GM21723 (cell line): ENCODE data around the gene PIGO.

ENCODE experiments used
- ATAC-seq: cut with Tn5 transposase; IDR thresholded peaks from one replicate; pipeline ENCODE4 v1.9.1; 2021; ENCODE audit warnings: mild to moderate bottlenecking, moderate library complexity; ENCODE audit not compliant: unreplicated experiment

Gene PIGO

DNA sequence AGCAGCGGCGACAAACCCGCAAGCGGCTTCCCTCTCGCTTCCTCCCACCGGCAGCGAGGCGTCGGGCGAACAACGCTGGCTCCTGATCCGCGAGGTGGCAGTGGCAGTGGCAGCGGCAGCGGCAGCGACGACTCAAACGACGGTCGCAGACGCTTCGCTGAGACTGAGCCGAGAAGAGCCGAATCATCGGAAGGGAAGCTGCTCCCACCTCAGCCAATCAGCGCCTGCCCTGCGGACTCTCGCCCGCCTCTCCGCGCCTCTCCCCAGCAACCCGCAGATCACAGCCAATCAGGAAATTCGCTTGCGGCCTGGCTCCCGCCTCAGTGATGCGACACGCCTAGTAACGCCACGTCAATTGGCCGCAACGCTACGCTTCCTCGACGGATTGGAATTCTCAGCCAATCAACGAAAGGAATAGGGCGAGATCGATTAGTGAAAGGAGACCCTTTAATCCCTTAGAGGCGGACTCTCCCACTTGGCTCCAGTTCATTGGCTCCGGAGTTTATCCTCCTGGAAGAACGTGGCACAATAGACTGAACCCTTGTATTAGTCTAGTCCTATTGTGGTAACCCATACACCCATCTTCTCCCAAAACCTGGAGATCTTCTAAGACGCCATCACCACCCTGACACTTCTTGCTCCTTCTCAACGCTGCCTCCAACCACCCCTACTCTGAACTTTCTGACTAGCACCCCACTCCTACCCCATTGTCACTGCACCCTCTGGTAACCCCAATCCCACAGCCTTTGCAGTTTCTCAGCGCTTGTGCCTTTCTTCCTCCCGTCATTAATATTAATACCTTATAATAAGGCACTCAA is 23.7 kb downstream of the PIGO start, which contains the start of gene VCP:
Gene VCP (minus strand): TSS at position 165 of the 818 bp plus-strand sequence. CDS start 272 bp downstream, outside the sequence.
- peak; percentile 88 for ATAC-seq

DNA sequence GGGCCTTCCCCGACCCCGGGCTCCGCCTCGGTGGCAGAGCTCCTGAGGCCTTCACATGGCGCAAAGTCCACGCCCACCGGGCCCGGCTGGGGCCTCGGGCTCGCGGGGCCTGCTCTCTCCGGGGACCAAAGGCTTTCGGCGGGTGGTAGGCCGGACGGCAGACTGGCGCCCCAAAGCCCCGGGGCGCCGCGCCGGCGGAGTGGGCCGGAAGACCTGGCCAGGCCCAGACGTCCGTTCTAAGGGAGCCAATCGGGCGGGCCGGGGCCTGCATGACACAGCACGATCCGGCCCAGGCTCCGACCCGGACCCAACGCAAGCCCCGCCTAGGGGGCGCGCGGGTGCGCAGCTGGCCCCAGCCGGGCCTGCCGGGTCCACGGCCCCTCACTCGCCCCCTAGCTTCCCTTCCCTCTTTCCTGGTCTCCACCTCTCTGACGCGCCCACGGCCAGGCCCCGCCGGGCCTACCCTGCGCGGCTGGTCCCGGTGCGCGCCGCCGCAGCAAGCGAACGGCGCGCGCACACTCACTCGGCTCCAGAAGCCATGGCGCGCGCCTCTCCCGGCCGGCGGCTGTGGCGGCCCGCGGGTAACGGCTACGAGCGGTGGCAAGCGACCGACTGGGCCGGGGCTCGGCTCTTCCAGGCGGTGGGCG is 24.5 kb downstream of the PIGO start:
- peak; percentile 53 for ATAC-seq

- no peak for ATAC-seq
Observed at GRCh38 chr9:35070823-35071813, 25.3 kb downstream of the PIGO start.

- no peak for ATAC-seq
Observed at GRCh38 chr9:35069020-35069419, 27.4 kb downstream of the PIGO start.

DNA sequence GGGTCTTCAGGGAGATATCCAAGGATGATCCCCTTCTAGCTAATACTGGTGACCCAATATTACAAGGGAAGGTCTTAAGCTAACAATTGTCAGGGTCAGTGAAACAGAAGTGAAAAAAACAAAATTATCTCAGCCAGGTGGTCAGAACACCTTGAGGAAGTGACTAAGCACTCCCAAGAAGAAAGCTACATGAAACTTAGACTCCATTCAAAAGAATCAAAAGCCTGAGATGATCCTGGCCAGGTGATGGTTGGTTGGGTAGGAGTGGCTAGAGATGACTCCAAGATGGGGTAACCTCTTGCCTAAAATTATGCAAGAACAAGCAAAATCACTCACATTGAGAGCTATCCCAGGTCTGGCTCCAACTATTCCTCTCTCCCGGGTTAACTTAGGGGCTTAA is 29.3 kb downstream of the PIGO start:
- no peak for ATAC-seq

DNA sequence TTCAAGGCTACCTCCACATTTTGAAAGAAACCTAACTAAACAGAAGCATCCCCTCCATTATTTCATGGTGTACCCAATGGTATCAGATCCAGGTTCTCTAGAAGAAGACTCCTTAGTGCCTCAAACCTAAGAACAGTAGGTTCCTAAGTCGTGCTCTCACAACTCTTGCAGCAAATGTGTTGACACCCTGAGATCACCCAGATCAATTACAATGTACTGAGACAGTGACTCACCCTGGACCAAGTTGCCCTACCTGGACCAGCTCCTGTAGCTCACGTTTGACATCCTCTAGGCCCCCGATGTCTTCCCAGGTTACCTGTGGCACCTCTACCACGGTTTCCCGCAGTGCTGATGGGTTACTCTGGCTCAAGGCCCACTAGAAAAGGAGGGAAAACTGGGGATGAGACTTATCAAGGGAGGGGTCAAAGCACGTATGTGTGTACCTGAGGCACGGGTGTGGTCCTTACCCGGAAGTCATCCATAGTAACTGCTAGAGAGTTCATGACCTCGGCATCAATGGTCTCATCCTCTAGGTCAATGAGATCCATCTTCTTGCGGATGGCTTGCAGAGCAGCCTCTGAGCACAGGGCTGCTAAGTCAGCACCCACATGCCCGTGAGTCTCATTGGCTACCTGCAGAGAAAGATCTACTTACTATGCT is 35.7 kb downstream of the PIGO start:
- ATAC-seq, result no peak

DNA sequence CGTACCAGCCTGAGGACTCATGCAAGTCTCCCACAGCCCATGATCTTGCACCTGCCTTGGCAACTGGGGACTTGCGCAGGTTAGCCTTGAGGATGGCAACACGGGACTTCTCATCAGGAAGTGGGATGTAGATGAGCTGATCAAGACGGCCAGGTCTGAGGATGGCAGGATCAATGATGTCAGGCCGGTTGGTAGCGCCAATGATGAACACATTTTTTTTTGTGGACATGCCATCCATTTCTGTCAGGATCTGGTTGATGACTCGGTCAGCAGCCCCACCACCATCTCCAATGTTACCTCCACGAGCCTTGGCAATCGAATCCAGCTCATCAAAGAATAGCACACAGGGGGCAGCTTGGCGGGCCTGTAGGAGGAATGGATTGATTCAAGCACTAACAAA is 37.0 kb downstream of the PIGO start:
- ATAC-seq, result no peak

- no peak for ATAC-seq
Observed at GRCh38 chr9:35057271-35057620, 39.1 kb downstream of the PIGO start.

DNA sequence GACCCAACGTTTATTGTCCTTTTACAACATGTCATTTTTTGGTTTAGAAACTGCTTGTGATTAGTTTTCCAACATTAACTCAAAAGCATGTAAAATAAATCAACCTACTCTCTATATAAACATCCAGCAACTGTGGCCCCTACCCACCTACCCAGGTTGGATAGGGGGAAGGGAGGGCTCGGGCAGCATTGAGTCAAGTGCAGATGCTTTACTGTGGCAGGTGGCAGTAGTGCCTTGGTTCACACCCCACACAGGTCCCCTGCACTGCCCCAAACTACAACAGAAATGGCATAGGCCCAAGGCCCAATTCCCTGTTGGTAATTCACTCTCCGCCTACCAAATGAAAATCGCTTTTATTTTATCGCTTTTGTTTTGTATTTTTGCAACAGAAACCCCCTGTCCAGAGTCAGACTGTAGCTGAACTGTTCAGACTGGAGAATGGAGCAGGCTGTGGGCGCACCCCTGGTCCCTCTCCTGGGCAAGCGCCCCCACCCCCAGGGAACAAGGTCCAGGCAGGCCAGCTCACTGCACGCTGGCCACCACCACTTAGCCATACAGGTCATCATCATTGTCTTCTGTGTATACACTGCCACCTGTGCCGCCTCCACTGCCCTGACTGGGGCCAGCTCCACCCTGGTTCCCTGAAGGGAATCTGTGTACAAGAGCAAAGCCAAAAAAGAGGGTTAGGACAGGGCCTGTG is 39.7 kb downstream of the PIGO start:
- no peak for ATAC-seq

- ATAC-seq, result no peak
Observed at GRCh38 chr9:35054871-35055644, 41.3 kb downstream of the PIGO start.

DNA sequence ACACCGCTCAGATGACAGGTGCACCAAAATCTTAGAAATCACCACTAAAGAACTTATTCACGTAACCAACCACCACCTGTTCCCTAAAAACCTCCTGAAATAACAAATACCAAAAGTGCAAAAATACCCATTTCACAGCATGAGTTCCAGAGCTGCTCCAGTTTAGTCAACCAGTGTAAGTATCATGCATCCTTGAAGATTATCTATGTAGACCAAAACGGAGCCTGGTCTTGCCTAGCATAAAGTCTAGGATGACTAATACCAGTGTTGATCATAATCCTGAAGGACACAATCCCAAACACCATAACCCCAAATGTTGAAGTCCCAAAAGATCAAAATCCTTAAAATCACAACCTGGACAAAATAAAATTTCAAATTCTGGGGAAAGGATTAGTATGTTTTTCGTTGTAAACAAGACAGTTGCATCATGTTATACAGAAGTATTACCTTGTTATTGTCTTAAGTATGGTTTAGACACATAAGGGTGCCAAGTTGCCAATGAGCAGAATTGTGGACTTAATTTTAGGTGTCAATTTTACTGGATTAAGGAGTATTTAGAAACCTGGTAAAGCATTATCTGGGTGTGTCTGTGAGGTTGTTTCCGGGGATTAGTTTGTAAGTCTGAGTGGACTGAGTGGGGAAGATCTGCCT is 42.1 kb downstream of the PIGO start:
- no peak for ATAC-seq

DNA sequence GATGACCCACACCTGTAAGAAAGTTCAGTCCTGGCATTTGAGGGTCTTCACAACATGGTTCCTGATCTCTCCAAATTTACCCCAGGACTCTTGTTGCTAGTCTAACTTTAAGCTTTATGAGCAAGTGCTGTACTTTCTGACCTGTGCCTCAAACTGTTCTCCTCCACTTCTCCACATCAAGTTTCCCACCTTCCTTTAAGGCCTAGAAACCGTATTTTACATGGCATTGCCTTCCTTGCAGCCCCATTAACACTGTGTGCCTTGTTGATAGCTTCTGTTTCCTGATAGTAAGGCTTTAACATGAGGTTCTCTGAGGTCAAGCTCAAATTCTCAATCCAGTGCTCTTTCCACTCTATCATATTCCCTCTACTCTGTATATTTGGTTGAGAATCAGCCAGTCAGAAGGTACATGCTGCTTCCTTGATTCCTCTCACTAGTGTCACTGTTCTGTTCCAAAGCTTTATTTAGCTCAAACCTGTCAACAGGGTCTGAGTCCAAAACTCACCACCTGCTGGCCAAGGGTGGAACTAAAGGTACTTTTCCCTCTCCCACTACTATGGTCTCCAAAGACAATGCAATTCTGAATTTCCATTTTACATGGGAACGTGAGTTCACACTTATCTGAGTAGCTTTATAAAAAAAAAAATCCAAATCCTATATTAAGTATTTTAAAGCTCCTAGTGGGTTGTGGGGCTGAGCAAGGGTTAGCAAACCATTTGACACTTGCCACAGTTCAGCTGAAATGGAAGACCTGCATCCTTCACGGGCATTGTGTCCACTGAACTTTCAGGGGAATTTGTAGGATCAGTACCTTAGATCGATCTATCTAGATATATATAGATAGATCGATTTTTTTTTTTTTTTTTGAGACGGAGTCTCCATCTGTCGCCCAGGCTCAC is 45.1 kb downstream of the PIGO start:
- no peak for ATAC-seq

DNA sequence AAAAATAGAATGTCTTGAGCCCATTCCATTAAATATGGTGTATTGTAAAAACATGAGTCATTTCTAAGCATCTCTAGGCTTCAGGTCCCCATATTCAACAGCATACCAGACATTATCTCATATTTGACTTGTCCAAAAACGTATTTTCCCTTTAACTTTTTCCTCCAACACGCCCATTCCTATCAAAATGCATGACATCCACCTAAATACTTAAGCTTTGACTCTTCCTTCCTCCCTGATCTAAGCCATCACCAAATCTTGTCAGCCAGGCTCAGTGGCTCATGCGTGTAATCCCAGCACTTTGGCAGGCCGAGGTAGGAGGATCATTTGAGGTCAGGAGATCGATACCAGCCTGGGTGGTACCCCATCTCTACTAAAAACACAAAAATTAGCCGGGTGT is 47.9 kb downstream of the PIGO start:
- no peak for ATAC-seq

GRCh38 chr9:35044071-35044470 is 52.3 kb downstream of the PIGO start:
- no peak for ATAC-seq

DNA sequence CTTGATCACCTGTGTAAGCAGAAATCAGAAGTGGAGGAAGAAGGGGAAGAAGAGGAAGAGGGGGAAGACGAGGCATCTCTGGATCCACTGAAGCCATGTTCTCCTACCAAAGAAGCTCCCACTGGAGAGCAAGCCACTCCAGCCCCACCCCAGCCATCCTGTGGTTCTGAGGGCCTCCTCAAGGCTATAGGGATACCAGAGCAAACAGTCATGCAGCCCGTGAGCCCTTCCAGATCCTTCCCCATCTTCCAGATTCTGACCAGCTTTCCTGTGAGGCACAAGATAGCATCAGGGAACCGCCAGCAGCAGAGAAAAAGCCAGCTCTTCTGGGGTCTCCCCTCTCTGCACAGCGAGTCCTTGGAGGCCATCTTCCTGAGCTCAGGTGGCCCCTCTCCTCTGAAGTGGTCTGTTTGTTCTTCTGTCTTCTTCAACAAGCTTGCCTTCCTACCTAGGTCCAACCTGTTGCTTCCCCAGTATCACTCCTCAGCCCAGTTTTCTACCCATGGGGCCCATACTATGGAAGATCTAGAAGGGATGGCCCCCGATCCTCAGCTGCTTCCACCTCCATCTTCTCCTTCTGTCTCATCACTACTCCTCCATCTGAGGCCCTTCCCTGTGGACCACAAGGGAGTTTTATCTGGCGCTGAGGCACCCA is 53.4 kb downstream of the PIGO start:
- ATAC-seq, result no peak

DNA sequence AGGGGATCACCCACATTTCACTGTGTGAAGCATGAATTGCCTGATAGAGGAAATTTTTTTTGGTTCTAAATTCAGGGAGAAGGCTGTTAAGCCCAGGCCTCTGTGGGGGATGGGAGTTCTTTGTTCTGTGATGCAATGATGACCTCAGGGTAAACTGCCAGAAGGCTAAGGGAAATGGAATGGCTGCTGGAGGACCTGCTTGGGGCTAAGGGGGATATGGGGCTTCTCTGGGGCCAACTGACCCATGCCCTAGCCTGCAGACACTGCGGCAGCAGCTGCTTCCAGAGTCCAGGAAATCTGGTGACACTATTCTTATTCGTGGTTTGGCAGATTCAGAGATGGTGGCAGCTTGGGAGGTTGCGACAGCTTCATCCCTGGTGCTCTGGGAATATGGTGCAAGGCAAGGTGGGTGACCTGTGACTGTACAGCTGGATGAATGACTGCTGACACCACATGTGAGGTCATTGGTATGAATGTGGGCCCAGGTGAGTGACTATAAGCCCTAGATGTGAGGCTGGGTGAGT is 54.2 kb downstream of the PIGO start:
- no peak for ATAC-seq
